Liver (tissue), 9 donors: ENCODE measurements around the gene ACOT7. TPM values are rescaled to one million over a fixed set of nuclear protein-coding genes. Genes with fewer than 3 reads are reported as not detected.

Experiments
- DNase-seq: peaks from one replicate; pipeline ENCODE4 v3.0.0-alpha.2; 2017; ENCODE audit warnings: low spot score
- H3K27ac ChIP-seq, 2 donors: one replicate each; pipeline ENCODE4 v1.7.0; 2013; ENCODE audit warnings: inconsistent platforms in 2 of 2, low read length in 2 of 2, control low read depth in 1 of 2, low read depth in 1 of 2, mild to moderate bottlenecking in 1 of 2
- H3K27me3 ChIP-seq, 4 donors: one replicate each; pipeline versions ENCODE4 v1.6.1 to v1.7.0; 2013; ENCODE audit warnings: low read length in 3 of 4, inconsistent platforms in 1 of 4, mild to moderate bottlenecking in 1 of 4, moderate library complexity in 1 of 4; ENCODE audit not compliant: control insufficient read depth in 4 of 4, insufficient read depth in 4 of 4
- H3K36me3 ChIP-seq, 4 donors: one replicate each; pipeline versions ENCODE4 v1.6.1 to v1.7.0; 2013; ENCODE audit warnings: low read length in 3 of 4, mild to moderate bottlenecking in 3 of 4, low read depth in 1 of 4, moderate library complexity in 1 of 4; ENCODE audit not compliant: control insufficient read depth in 4 of 4, insufficient read depth in 3 of 4
- H3K4me1 ChIP-seq, 4 donors: one replicate each; pipeline versions ENCODE4 v1.6.1 to v1.7.0; 2013; ENCODE audit warnings: low read length in 3 of 4, mild to moderate bottlenecking in 3 of 4, moderate library complexity in 1 of 4; ENCODE audit not compliant: control insufficient read depth in 4 of 4, insufficient read depth in 4 of 4
- H3K4me3 ChIP-seq, 3 donors: one replicate each; pipeline versions ENCODE4 v1.6.1 to v1.7.0; 2013; ENCODE audit warnings: low read length in 3 of 3, control low read depth in 1 of 3, low read depth in 1 of 3, mild to moderate bottlenecking in 1 of 3
- H3K9ac ChIP-seq, 2 donors: one replicate each; pipeline ENCODE4 v1.7.0; 2013; ENCODE audit warnings: low read length in 2 of 2, mild to moderate bottlenecking in 2 of 2, moderate library complexity in 2 of 2, control low read depth in 1 of 2, low read depth in 1 of 2
- H3K9me3 ChIP-seq, 4 donors: one replicate each; pipeline versions ENCODE4 v1.6.1 to v1.7.0; 2013; ENCODE audit warnings: low read length in 3 of 4; ENCODE audit not compliant: control insufficient read depth in 4 of 4
- ATF3 ChIP-seq: IDR thresholded peaks from 2 replicates; pipeline ENCODE4 v1.6.1; 2016; ENCODE audit warnings: antibody characterized with exemption
- CTCF ChIP-seq: fragments of 150-350 bp; IDR thresholded peaks from 2 replicates; pipeline ENCODE4 v1.5.1; 2017; ENCODE audit warnings: improper control_type of control experiment, low read depth, low read length; ENCODE audit not compliant: missing input control
- EGR1 ChIP-seq, 2 donors: IDR thresholded peaks; 2 replicates each; pipeline ENCODE4 v1.6.1; 2016 to 2018; ENCODE audit warnings: antibody characterized with exemption in 2 of 2, low read depth in 2 of 2
- FOXA1 ChIP-seq: IDR thresholded peaks from 2 replicates; pipeline ENCODE4 v1.6.1; 2016; ENCODE audit warnings: antibody characterized with exemption
- FOXA2 ChIP-seq: IDR thresholded peaks from 2 replicates; pipeline ENCODE4 v1.6.1; 2016; ENCODE audit warnings: antibody characterized with exemption
- GABPA ChIP-seq, 2 donors: IDR thresholded peaks in 1 of 2; conservative IDR thresholded peaks in 1 of 2; 2 replicates each; pipeline ENCODE4 v1.6.1; 2016; ENCODE audit warnings: antibody characterized with exemption in 2 of 2, mild to moderate bottlenecking in 1 of 2, moderate library complexity in 1 of 2
- HNF4A ChIP-seq, 2 donors: conservative IDR thresholded peaks; 2 replicates each; pipeline ENCODE4 v1.6.1; 2016; ENCODE audit warnings: antibody characterized with exemption in 2 of 2, mild to moderate bottlenecking in 2 of 2
- HNF4G ChIP-seq: IDR thresholded peaks from 2 replicates; pipeline ENCODE4 v1.6.1; 2016; ENCODE audit warnings: antibody characterized with exemption
- JUND ChIP-seq, 2 donors: IDR thresholded peaks; 2 replicates each; pipeline ENCODE4 v1.6.1; 2016; ENCODE audit warnings: antibody characterized with exemption in 2 of 2
- MAX ChIP-seq: IDR thresholded peaks from 2 replicates; pipeline ENCODE4 v1.6.1; 2016; ENCODE audit warnings: antibody characterized with exemption
- NR2F2 ChIP-seq: IDR thresholded peaks from 2 replicates; pipeline ENCODE4 v1.6.1; 2016; ENCODE audit warnings: antibody characterized with exemption
- RAD21 ChIP-seq, 2 donors: IDR thresholded peaks; 2 replicates each; pipeline ENCODE4 v1.6.1; 2016; ENCODE audit warnings: antibody characterized with exemption in 2 of 2, mild to moderate bottlenecking in 2 of 2
- REST ChIP-seq: IDR thresholded peaks from 2 replicates; pipeline ENCODE4 v1.6.1; 2016; ENCODE audit warnings: antibody characterized with exemption, mild to moderate bottlenecking
- RXRA ChIP-seq, 2 donors: IDR thresholded peaks; 2 replicates each; pipeline ENCODE4 v1.6.1; 2017 to 2018; ENCODE audit warnings: antibody characterized with exemption in 2 of 2, mild to moderate bottlenecking in 1 of 2
- SP1 ChIP-seq: IDR thresholded peaks from 2 replicates; pipeline ENCODE4 v1.6.1; 2018; ENCODE audit warnings: antibody characterized with exemption, mild to moderate bottlenecking
- TAF1 ChIP-seq: conservative IDR thresholded peaks from 2 replicates; pipeline ENCODE4 v1.6.1; 2016; ENCODE audit warnings: antibody characterized with exemption, mild to moderate bottlenecking
- YY1 ChIP-seq: IDR thresholded peaks from 2 replicates; pipeline ENCODE4 v1.6.1; 2016; ENCODE audit warnings: antibody characterized with exemption, mild to moderate bottlenecking
- ZBTB33 ChIP-seq: IDR thresholded peaks from 2 replicates; pipeline ENCODE4 v1.6.1; 2016; ENCODE audit warnings: antibody characterized with exemption
- WGBS: extraction: QIAGEN DNeasy Blood & Tissue Kit; methylation state at CpG from one replicate; pipeline ENCODE4 v1.1.7; 2013; 5-methylcytosine and 5-hydroxymethylcytosine counted together
- polyA plus RNA-seq, 2 donors: library from polyadenylated mRNA; stranded (reverse) in 1 of 2; unstranded in 1 of 2; fragments of 200-250 nt in 1 of 2; fragments of >200 nt in 1 of 2; fragmentation: Nextera tagmentation in 1 of 2; extraction: Ambion mirVana in 1 of 2; gene quantifications; one replicate each; pipeline versions ENCODE4 v1.2.1 to v1.2.3, GENCODE V29; 2013 to 2015
- total RNA-seq, 2 donors: library from RNA; depleted of rRNA; stranded (reverse); fragments of >200 nt; gene quantifications; one replicate each; pipeline ENCODE4 v1.2.3, GENCODE V29; 2014
- donor health status: healthy.
- donor health status: healthy.
- donor health status: healthy.
- donor health status: healthy.
- donor health status: healthy.

Gene ACOT7
- total and polyA plus RNA-seq, 4 donors = 8.7 to 14.4 (median 10.4) TPM

- TF ChIP-seq MAX (no peak), RXRA (IDR thresholded peaks at IDR 0.05) (no peak), EGR1 (IDR thresholded peaks at IDR 0.05; ENCODE audit: low read depth in 2 of 2) (no peak), FOXA2 (no peak), HNF4A (conservative IDR thresholded peaks at IDR 0.05) (no peak), JUND (IDR thresholded peaks at IDR 0.05) (no peak), ZBTB33 (no peak), TAF1 (no peak), YY1 (no peak), RAD21 (IDR thresholded peaks at IDR 0.05) (no peak), REST (no peak), CTCF (no peak), ATF3 (no peak), FOXA1 (no peak), GABPA (IDR thresholded peaks at IDR 0.05 in 1 of 2, conservative IDR thresholded peaks at IDR 0.05 in 1 of 2) (no peak), HNF4G (no peak), SP1 (no peak), NR2F2 (no peak)
- Histone ChIP-seq H3K27ac (no peak overlapping the region), H3K4me1 (peaks cover 13 to 31% (median 22%) of the 10 kb centered on the region in 4 donors), H3K9ac (no peak overlapping the region), H3K27me3 (no peaks in the 10 kb centered on the region), H3K4me3 (no peak overlapping the region), H3K9me3 (no peaks in the 10 kb centered on the region), H3K36me3 (no peaks in the 10 kb centered on the region)
- DNase-seq = no peak
- 90% methylated on average over 7 of the region's 7 CpGs for WGBS
Observed at GRCh38 chr1:6441586-6441985, 48.0 kb upstream of the ACOT7 start.
